Prostate gland (tissue), 2 donors: Measurements from ENCODE around the gene NDUFV2.

Experiments used
- POLR2AphosphoS5 ChIP-seq: sonication (generic); formaldehyde crosslinking; IDR thresholded peaks from one replicate; pipeline ENCODE4 v1.6.1; 2017; ENCODE audit warnings: antibody characterized with exemption
- TF ChIP-seq, protein P1 (sequence below), 4 experiments: fragments of 200-600 bp in 2 of 4; fragments of 450-650 bp in 2 of 4; sonication (generic) in 2 of 4; IDR thresholded peaks; 1 replicate in 3 of 4; 2 replicates in 1 of 4; pipeline ENCODE4 v1.5.1; 2016 to 2019; ENCODE audit warnings: antibody characterized with exemption in 4 of 4, mild to moderate bottlenecking in 2 of 4, moderate library complexity in 2 of 4

GRCh38 chr18:9173770-9174233 is 71.3 kb downstream of the NDUFV2 start:
- TF ChIP-seq, protein P1, sequence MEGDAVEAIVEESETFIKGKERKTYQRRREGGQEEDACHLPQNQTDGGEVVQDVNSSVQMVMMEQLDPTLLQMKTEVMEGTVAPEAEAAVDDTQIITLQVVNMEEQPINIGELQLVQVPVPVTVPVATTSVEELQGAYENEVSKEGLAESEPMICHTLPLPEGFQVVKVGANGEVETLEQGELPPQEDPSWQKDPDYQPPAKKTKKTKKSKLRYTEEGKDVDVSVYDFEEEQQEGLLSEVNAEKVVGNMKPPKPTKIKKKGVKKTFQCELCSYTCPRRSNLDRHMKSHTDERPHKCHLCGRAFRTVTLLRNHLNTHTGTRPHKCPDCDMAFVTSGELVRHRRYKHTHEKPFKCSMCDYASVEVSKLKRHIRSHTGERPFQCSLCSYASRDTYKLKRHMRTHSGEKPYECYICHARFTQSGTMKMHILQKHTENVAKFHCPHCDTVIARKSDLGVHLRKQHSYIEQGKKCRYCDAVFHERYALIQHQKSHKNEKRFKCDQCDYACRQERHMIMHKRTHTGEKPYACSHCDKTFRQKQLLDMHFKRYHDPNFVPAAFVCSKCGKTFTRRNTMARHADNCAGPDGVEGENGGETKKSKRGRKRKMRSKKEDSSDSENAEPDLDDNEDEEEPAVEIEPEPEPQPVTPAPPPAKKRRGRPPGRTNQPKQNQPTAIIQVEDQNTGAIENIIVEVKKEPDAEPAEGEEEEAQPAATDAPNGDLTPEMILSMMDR (IDR thresholded peaks at IDR 0.05): no peak
- TF ChIP-seq POLR2AphosphoS5: no peak
